ENCODE data around the gene FAM118B.
A peak's percentile ranks its signal among the peaks of the same experiment; 100 is the strongest.
"Not testable (repeated sequence)": the region's sequence is repeated elsewhere in the genome, so short reads cannot be mapped to it uniquely, and the experiment has no call there.

The FAM118B gene

GRCh38 chr11:126280595-126280994 lies 69.0 kb downstream of the FAM118B start:
- no peak for DNase-seq

- DNase-seq = no peak
Observed at GRCh38 chr11:126281245-126281644, 69.7 kb downstream of the FAM118B start.

- DNase-seq = no peak
Observed at GRCh38 chr11:126281666-126282175, 70.1 kb downstream of the FAM118B start.

GRCh38 chr11:126282361-126282735 lies 70.8 kb downstream of the FAM118B start:
- no peak for DNase-seq

GRCh38 chr11:126282736-126283591 lies 71.4 kb downstream of the FAM118B start, which contains the start of gene TIRAP:
TIRAP (plus strand) TSS chr11:126283093; CDS start chr11:126290895, 7,802 bp downstream.
- peak; percentile 21 for DNase-seq

- DNase-seq = peak; percentile 93
Observed at GRCh38 chr11:126284829-126285228, 73.2 kb downstream of the FAM118B start.

GRCh38 chr11:126288237-126288636 lies 76.7 kb downstream of the FAM118B start:
- no peak for DNase-seq

GRCh38 chr11:126290887-126291286 lies 79.3 kb downstream of the FAM118B start:
- no peak for DNase-seq

GRCh38 chr11:126293726-126294125 lies 82.1 kb downstream of the FAM118B start:
- DNase-seq = no peak

GRCh38 chr11:126297004-126297403 lies 85.4 kb downstream of the FAM118B start:
- DNase-seq = no peak

GRCh38 chr11:126303623-126304456 lies 92.3 kb downstream of the FAM118B start, which contains the start of gene DCPS:
DCPS (plus strand) TSS chr11:126304060; CDS start chr11:126304081, 21 bp downstream.
- DNase-seq = peak; percentile 76

- DNase-seq = peak; percentile 48
Observed at GRCh38 chr11:126304457-126305075, 93.0 kb downstream of the FAM118B start.

- no peak for DNase-seq
Observed at GRCh38 chr11:126305699-126306098, 94.1 kb downstream of the FAM118B start.

- DNase-seq = peak; percentile 53
Observed at GRCh38 chr11:126307706-126308105, 96.1 kb downstream of the FAM118B start.

GRCh38 chr11:126308271-126308671 lies 96.7 kb downstream of the FAM118B start:
- no peak for DNase-seq

GRCh38 chr11:126308771-126309170 lies 97.2 kb downstream of the FAM118B start:
- not testable (repeated sequence) for DNase-seq

GRCh38 chr11:126310200-126310991 lies 98.8 kb downstream of the FAM118B start:
- DNase-seq = peak; percentile 33

GRCh38 chr11:126310992-126311310 lies 99.4 kb downstream of the FAM118B start:
- no peak for DNase-seq

GRCh38 chr11:126311401-126312291 lies 100.1 kb downstream of the FAM118B start:
- no peak for DNase-seq
